ENCODE measurements around the gene SEC11A. TPM values are rescaled to one million over a fixed set of nuclear protein-coding genes. Genes with fewer than 3 reads are reported as not detected.

Gene SEC11A
- total RNA-seq, 2 donors from 2014 or later = 73.0 to 114 TPM

DNA sequence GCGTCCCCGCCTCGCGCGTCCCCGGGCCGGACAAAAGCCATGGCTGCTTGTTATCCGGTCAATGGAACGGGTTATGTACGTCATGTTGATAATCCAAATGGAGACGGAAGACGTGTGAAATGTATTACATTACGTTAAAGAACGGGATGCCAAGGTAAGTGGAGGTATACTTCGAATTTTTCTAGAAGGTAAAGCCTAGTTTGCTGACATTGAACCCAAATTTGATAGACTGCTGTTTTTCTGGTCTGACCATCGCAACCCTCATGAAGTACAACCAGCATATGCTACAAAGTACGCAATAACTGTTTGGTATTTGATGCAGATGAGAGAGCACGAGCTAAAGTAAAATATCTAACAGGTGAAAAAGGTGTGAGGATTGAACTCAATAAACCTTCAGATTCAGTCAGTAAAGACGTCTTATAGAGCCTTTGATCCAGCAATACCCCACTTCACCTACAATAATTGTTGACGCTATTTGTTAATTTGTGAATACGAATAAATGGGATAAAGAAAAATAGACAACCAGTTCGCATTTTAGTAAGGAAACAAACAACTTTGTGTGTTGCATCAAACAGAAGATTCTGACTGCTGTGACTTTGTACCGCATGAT, 81.6 kb downstream of the SEC11A start:
- Mint-ChIP-seq H3K4me1 (ENCODE audit: low read depth in 2 of 2) (peaks cover 37 to 39% of the 10 kb centered on the region in 2 donors), H3K9me3 (no peaks in the 10 kb centered on the region)

DNA sequence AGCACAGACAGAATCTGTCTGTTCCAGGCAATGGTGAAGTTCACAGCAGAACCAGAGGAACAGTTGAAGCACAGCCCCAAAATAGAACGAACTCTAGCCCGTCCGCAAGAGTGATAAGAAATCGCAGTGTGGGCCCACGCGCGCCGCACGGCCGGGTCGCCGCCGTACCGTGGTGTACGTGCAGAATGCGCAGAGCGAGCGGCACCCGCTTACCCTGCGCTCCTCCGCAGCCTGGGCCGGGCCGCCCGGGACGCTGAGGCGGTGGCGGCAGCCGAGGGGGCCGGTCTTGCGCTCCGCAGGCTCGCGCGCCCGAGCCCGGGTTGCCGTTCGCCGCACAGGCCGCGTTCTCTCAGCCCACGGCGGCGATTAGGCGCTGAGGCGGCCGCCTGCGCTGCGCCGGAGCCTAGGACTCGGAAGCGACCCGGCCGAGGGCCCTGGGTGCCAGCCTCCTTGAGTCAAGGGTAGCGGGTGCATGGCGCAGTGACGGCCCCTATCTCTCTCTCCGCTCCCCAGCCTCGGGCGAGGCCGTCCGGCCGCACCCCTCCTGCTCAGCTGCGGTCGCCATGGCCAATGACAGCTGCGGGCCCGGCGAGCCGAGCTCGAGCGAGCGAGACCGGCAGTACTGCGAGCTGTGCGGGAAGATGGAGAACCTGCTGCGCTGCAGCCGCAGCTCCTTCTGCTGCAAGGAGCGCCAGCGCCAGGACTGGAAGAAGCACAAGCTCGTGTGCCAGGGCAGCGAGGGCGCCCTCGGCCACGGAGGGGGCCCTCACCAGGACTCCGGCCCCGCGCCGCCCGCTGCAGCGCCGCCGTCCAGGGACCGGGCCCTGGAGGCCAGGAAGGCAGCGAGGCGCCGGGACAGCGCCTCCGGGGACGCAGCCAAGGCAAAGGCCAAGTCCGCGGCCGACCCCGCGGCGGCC, 82.4 kb downstream of the SEC11A start:
- Mint-ChIP-seq H3K36me3 (no peaks in the 10 kb centered on the region), H3K27ac (peak overlapping the region; percentile 96 to 99), H3K4me3 (peak overlapping the region; percentile 92), H3K4me1 (ENCODE audit: low read depth in 2 of 2) (peaks cover 37 to 39% of the 10 kb centered on the region in 2 donors), H3K27me3 (no peaks in the 10 kb centered on the region), H3K9me3 (no peaks in the 10 kb centered on the region)
- DNase-seq (ENCODE audit: low spot score) (peak; percentile 84), ATAC-seq (peak; percentile 77 to 81)

More for the DNA sequence above, 81.6 kb downstream of the SEC11A start:
- peak overlapping the region; percentile 96 to 99 for H3K27ac Mint-ChIP-seq
- no peak for ATAC-seq
- DNase-seq (ENCODE audit: low spot score) = peak; percentile 31
- H3K27me3 Mint-ChIP-seq = no peaks in the 10 kb centered on the region
- H3K36me3 Mint-ChIP-seq = no peaks in the 10 kb centered on the region
- peak overlapping the region; percentile 92 for H3K4me3 Mint-ChIP-seq

DNA sequence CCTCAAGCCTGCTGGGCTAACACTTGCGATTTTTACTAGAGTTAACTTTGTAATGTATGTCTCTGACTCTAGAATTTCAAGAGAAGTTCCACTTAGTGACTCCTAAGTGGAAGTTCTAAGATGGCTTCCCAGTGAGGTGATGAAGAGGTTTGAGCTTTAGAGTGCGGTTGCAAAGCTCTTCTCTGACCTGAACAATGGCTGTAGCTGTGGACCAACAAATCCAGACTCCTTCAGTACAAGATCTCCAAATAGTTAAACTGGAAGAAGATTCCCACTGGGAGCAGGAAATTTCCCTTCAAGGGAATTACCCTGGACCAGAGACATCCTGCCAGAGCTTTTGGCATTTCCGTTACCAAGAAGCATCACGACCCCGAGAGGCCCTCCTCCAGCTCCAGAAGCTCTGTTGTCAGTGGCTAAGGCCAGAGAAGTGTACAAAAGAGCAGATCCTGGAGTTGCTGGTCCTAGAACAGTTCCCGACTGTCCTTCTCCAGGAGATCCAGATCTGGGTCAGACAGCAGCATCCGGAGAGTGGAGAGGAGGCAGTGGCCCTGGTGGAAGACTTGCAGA, 84.2 kb downstream of the SEC11A start:
- no peak for DNase-seq (ENCODE audit: low spot score)
- H3K4me3 Mint-ChIP-seq = peak overlapping the region; percentile 92
- H3K9me3 Mint-ChIP-seq = no peaks in the 10 kb centered on the region
- no peaks in the 10 kb centered on the region for H3K36me3 Mint-ChIP-seq
- peaks cover 33 to 39% of the 10 kb centered on the region in 2 donors for H3K4me1 Mint-ChIP-seq (ENCODE audit: low read depth in 2 of 2)
- peak overlapping the region; percentile 96 to 99 for H3K27ac Mint-ChIP-seq
- ATAC-seq = no peak
- no peaks in the 10 kb centered on the region for H3K27me3 Mint-ChIP-seq

DNA sequence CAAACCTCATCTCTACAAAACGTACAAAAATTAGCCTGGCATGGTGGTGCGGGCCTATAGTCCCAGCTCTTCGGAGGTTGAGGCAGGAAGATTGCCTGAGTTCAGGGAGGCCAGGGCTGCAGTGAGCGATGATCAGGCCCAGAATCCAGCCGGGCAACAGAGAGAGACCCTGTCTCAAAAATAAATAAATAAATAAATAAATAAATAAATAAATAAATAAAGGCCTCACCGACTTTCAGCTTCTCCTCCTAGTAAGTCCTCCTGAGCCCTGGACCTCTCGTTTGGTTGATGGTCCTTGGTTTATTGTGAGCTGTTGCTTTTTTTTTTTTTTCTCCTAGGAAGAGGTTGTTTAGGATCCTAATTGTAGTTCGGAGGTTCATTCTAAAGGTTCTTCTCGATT, 86.9 kb downstream of the SEC11A start:
- Mint-ChIP-seq H3K27ac (no peak overlapping the region), H3K36me3 (no peaks in the 10 kb centered on the region), H3K4me3 (no peak overlapping the region), H3K4me1 (ENCODE audit: low read depth in 2 of 2) (peaks cover 20 to 25% of the 10 kb centered on the region in 2 donors), H3K9me3 (no peaks in the 10 kb centered on the region), H3K27me3 (no peaks in the 10 kb centered on the region)
- ATAC-seq = no peak
- DNase-seq (ENCODE audit: low spot score) = peak; percentile 18

DNA sequence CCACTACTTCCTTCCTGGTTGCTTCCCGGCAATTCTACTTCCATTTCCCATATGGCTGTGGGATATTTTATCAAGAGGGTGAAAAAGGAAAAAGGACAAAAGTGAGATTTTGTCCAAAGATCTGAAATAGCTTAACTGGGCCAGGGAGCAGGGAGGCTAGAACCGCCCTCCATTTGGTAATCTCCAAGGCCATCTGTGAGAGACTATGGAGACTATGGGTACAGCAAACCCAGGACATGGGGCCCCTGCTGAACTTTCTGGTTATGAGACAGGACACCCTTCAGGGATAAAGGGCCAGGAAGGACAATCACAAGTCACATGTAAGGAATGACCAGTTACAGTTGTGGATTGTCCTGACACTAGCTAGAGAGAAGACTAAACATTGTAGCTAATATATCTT, 90.8 kb downstream of the SEC11A start:
- DNase-seq (ENCODE audit: low spot score) = no peak
- H3K27ac Mint-ChIP-seq = peak overlapping the region in 1 of 2 donors; percentile 11
- ATAC-seq = no peak
- H3K4me3 Mint-ChIP-seq = no peak overlapping the region
- peaks cover 13% of the 10 kb centered on the region for H3K36me3 Mint-ChIP-seq
- H3K4me1 Mint-ChIP-seq (ENCODE audit: low read depth in 2 of 2) = peaks cover 0 to 8% of the 10 kb centered on the region in 2 donors
- H3K9me3 Mint-ChIP-seq = peaks cover 9% of the 10 kb centered on the region
- H3K27me3 Mint-ChIP-seq = no peaks in the 10 kb centered on the region

DNA sequence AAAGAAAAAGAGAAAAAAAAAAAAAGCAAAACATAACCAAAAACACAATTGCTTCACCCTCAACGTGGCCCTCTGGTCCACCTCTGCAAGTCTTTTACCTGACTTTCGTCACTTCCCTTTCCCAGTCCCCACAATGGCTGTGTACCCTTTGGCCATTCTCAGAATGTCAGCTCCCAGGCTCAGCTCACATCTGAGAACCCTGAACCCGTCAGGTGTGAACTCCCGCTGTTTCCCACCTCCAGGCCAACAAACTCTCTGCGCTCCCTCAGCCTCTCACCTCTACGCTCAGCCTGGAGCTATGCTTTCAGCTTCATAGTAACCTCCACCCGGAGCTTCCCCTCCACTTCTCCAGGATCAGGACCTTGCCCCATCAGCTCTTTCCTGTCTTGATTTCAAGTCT, 91.6 kb downstream of the SEC11A start:
- Mint-ChIP-seq H3K27ac (no peak overlapping the region), H3K4me3 (no peak overlapping the region), H3K9me3 (peaks cover 9% of the 10 kb centered on the region), H3K27me3 (no peaks in the 10 kb centered on the region), H3K36me3 (peaks cover 16% of the 10 kb centered on the region), H3K4me1 (ENCODE audit: low read depth in 2 of 2) (peaks cover 0 to 8% of the 10 kb centered on the region in 2 donors)
- ATAC-seq = no peak
- no peak for DNase-seq (ENCODE audit: low spot score)

DNA sequence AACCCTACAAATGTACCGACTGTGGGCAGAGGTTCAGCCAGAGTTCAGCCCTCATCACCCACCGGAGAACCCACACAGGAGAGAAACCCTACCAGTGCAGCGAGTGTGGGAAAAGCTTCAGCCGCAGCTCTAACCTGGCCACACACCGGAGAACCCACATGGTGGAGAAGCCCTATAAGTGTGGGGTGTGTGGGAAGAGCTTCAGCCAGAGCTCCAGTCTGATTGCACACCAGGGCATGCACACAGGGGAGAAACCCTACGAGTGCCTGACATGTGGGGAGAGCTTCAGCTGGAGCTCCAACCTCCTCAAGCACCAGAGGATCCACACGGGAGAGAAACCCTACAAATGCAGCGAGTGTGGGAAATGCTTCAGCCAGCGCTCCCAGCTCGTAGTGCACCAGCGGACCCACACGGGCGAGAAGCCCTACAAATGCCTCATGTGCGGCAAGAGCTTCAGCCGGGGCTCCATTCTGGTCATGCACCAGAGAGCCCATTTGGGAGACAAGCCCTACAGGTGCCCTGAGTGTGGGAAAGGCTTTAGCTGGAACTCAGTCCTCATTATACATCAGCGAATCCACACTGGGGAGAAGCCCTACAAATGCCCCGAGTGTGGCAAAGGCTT, 94.5 kb downstream of the SEC11A start:
- DNase-seq (ENCODE audit: low spot score) = peak; percentile 51
- peaks cover 0 to 8% of the 10 kb centered on the region in 2 donors for H3K4me1 Mint-ChIP-seq (ENCODE audit: low read depth in 2 of 2)
- peaks cover 16% of the 10 kb centered on the region for H3K36me3 Mint-ChIP-seq
- no peak overlapping the region for H3K27ac Mint-ChIP-seq
- H3K27me3 Mint-ChIP-seq = no peaks in the 10 kb centered on the region
- no peak for ATAC-seq
- no peak overlapping the region for H3K4me3 Mint-ChIP-seq
- H3K9me3 Mint-ChIP-seq = peaks cover 9% of the 10 kb centered on the region

DNA sequence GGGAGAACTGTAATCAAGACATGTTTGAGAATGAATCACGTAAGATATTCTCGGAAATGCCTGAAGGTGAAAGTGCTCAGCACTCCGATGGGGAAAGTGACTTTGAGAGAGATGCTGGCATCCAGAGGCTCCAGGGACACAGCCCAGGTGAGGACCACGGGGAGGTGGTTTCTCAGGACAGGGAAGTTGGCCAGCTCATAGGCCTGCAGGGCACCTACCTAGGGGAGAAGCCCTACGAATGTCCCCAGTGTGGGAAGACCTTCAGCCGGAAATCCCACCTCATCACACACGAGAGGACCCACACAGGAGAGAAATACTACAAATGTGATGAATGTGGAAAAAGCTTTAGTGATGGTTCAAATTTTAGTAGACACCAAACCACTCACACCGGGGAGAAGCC, 95.3 kb downstream of the SEC11A start:
- Mint-ChIP-seq H3K4me1 (ENCODE audit: low read depth in 2 of 2) (peaks cover 0 to 8% of the 10 kb centered on the region in 2 donors), H3K27ac (no peak overlapping the region), H3K36me3 (peaks cover 16% of the 10 kb centered on the region), H3K4me3 (no peak overlapping the region), H3K27me3 (no peaks in the 10 kb centered on the region), H3K9me3 (peaks cover 9% of the 10 kb centered on the region)
- ATAC-seq (no peak), DNase-seq (ENCODE audit: low spot score) (peak; percentile 12)

Other genes with a start within 250 kb of the SEC11A start
- gene ZSCAN2, start 115.1 kb downstream of the SEC11A start, total RNA-seq = 1 to 10 TPM; 5.5 to 9.2 TPM
- 10 to 100 TPM; 19.7 to 41.2 TPM for gene WDR73, start 61.9 kb downstream of the SEC11A start, total RNA-seq
- 1 to 10 TPM; 3.8 to 7.1 TPM for gene NMB, start 57.9 kb downstream of the SEC11A start, total RNA-seq
- 10 to 100 TPM; 23.7 to 41.3 TPM for gene ZNF592, start 32.5 kb upstream of the SEC11A start, total RNA-seq
- under 1 TPM; 0.43 to 0.67 TPM for gene ALPK3, start 101.2 kb upstream of the SEC11A start, total RNA-seq
- not detected for gene SLC28A1, start 168.5 kb upstream of the SEC11A start, total RNA-seq